Natural killer cell (primary cell): ENCODE data around the gene COL19A1. TPM values are rescaled to one million over a fixed set of nuclear protein-coding genes. Genes with fewer than 3 reads are reported as not detected.
"Not testable (repeated sequence)": the region's sequence is repeated elsewhere in the genome, so short reads cannot be mapped to it uniquely, and the experiment has no call there.

Experiments used
- ATAC-seq, 3 donors: fragments of 150-1000 bp in 2 of 3; fragments of 200-7000 bp in 1 of 3; cut with Tn5 transposase; 1 replicate in 1 of 3; 2 replicates in 2 of 3; pipeline ENCODE4 v1.10.0; 2021; ENCODE audit warnings: mild to moderate bottlenecking in 2 of 3, moderate library complexity in 2 of 3
- DNase-seq, 2 donors: peaks; one replicate each; pipeline versions ENCODE4 v3.0.0 to v3.0.0-alpha.2; 2013 to 2021; ENCODE audit warnings: mixed read lengths in 1 of 2
- H3K27ac ChIP-seq: one replicate; pipeline ENCODE4 v1.5.1; 2013; ENCODE audit warnings: mild to moderate bottlenecking, low read length
- H3K27me3 ChIP-seq: one replicate; pipeline ENCODE4 v1.6.1; 2013; ENCODE audit warnings: low read length; ENCODE audit not compliant: control insufficient read depth, insufficient read depth
- H3K36me3 ChIP-seq: one replicate; pipeline ENCODE4 v1.6.1; 2013; ENCODE audit warnings: low read length; ENCODE audit not compliant: control insufficient read depth, insufficient read depth
- H3K4me1 ChIP-seq: one replicate; pipeline ENCODE4 v1.6.1; 2013; ENCODE audit warnings: low read length; ENCODE audit not compliant: control insufficient read depth, insufficient read depth
- H3K4me3 ChIP-seq: one replicate; pipeline ENCODE4 v1.5.1; 2013; ENCODE audit warnings: low read length
- H3K9me3 ChIP-seq: one replicate; pipeline ENCODE4 v1.6.1; 2013; ENCODE audit warnings: low read length; ENCODE audit not compliant: control insufficient read depth, insufficient read depth
- H3K27ac Mint-ChIP-seq, 2 donors: one replicate each; pipeline ENCODE4 v1.8.0; 2022; ENCODE audit warnings: mild to moderate bottlenecking in 2 of 2, mixed read lengths in 2 of 2, moderate library complexity in 1 of 2
- H3K27me3 Mint-ChIP-seq, 2 donors: one replicate each; pipeline ENCODE4 v1.8.0; 2022; ENCODE audit warnings: low read depth in 2 of 2, mixed read lengths in 2 of 2
- H3K36me3 Mint-ChIP-seq: one replicate; pipeline ENCODE4 v1.8.0; 2022; ENCODE audit warnings: mixed read lengths
- H3K4me1 Mint-ChIP-seq, 2 donors: one replicate each; pipeline ENCODE4 v1.8.0; 2022; ENCODE audit warnings: mixed read lengths in 2 of 2
- H3K4me3 Mint-ChIP-seq: one replicate; pipeline ENCODE4 v1.8.0; 2022; ENCODE audit warnings: mild to moderate bottlenecking, moderate library complexity, mixed read lengths
- H3K9me3 Mint-ChIP-seq, 2 donors: one replicate each; pipeline ENCODE4 v1.8.0; 2022; ENCODE audit warnings: mixed read lengths in 2 of 2
- WGBS: methylation state at CpG from one replicate; pipeline ENCODE4 v1.1.7; 2013; ENCODE audit warnings: missing lambda C conversion rate; ENCODE audit not compliant: insufficient coverage; 5-methylcytosine and 5-hydroxymethylcytosine counted together
- intact Hi-C: fragments of 100-400 bp; cut with micrococcal nuclease; formaldehyde crosslinking; loops from one replicate; pipeline ENCODE4 v1.14.2; 2022
- total RNA-seq, 4 donors: library from RNA; stranded (reverse); fragments of 120-200 nt in 1 of 4; gene quantifications; one replicate each; pipeline versions ENCODE4 v1.2.3 to v1.2.4, GENCODE V29; 2013 to 2022
- TF ChIP-seq, protein P1 (sequence below): fragments of 200-600 bp; IDR thresholded peaks from one replicate; pipeline ENCODE4 v1.8.0; 2022; ENCODE audit warnings: antibody characterized with exemption

The COL19A1 gene
- total RNA-seq, 3 donors from 2014 or later (not counting 1 experiment from before 2014, with no cell fraction given), result 0.07 to 0.33 (median 0.18) TPM

DNA sequence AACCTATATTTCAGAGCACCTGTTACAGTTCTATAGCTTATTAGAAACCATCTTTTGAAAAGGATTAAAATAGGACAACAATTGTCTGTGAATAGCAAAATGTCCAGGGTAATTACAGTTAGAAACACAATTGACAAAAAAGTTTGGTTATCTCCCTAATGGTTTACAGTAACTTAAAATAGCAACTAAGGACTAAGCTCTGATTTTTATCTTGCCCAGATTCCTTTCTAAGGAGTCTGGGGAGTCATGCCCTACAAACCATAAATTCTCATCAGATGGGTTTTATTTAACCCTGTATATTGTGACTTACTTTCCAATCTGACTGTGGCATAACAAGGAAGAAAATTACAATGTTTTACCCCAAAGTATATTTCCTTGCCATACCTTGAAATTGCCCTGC is 26.9 kb downstream of the COL19A1 start:
- DNase-seq, H3K9me3 Mint-ChIP-seq, H3K4me3 ChIP-seq, H3K4me1 ChIP-seq, H3K36me3 ChIP-seq, H3K4me1 Mint-ChIP-seq, intact Hi-C loops, H3K27me3 Mint-ChIP-seq, ATAC-seq, H3K36me3 Mint-ChIP-seq, H3K4me3 Mint-ChIP-seq, H3K27ac ChIP-seq, H3K9me3 ChIP-seq, H3K27me3 ChIP-seq, H3K27ac Mint-ChIP-seq: not testable (repeated sequence)

DNA sequence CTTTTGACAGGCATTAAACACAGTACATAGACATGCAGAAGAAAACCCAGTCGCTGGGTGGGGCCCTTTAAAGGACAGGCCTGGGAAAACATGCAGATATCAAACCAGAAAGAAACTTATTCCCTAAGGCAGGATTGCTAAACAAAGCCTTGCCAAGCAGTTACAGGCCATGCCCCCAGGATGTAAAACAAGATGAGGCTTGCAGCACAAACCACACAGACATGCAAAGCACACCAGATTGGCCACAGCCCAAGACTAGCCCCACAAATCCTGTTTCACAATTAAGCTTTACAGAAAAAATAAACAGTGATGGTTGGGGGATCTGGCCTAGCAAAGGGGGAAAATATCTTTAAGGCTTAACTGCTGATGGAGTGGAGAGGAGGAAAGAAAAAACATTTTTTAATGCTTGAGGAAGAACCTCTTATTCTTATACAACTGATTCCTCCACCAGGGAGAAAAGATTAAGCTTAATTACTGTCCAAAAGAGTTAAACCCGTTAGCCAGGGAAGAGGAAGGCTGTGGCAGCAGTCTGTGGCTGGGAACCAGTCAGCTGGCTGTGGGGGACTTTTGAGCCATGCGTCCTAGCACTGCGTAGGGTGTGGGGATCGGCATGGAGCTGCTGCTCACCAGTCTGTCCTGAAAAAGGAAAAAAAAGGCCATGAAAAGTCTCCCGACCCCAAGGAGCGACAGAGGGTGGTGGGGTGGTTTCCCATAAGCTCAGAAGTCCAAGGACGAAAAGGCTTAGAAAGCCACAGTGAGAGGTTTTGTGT is 28.4 kb downstream of the COL19A1 start:
- Histone ChIP-seq H3K27ac (no peak overlapping the region), H3K36me3 (no peaks in the 10 kb centered on the region), H3K4me1 (no peaks in the 10 kb centered on the region), H3K9me3 (no peaks in the 10 kb centered on the region), H3K4me3 (no peak overlapping the region), H3K27me3 (no peaks in the 10 kb centered on the region)
- Mint-ChIP-seq H3K36me3 (no peaks in the 10 kb centered on the region), H3K4me3 (no peak overlapping the region), H3K27me3 (no peaks in the 10 kb centered on the region), H3K9me3 (peaks cover 0 to 4% of the 10 kb centered on the region in 2 donors), H3K27ac (no peak overlapping the region), H3K4me1 (no peaks in the 10 kb centered on the region)
- TF ChIP-seq, protein P1, sequence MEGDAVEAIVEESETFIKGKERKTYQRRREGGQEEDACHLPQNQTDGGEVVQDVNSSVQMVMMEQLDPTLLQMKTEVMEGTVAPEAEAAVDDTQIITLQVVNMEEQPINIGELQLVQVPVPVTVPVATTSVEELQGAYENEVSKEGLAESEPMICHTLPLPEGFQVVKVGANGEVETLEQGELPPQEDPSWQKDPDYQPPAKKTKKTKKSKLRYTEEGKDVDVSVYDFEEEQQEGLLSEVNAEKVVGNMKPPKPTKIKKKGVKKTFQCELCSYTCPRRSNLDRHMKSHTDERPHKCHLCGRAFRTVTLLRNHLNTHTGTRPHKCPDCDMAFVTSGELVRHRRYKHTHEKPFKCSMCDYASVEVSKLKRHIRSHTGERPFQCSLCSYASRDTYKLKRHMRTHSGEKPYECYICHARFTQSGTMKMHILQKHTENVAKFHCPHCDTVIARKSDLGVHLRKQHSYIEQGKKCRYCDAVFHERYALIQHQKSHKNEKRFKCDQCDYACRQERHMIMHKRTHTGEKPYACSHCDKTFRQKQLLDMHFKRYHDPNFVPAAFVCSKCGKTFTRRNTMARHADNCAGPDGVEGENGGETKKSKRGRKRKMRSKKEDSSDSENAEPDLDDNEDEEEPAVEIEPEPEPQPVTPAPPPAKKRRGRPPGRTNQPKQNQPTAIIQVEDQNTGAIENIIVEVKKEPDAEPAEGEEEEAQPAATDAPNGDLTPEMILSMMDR, result no peak
- no peak for ATAC-seq
- no peak for DNase-seq
- intact Hi-C loops, result no loop called here
- WGBS, result 92% methylated on average over 8 of the region's 8 CpGs

DNA sequence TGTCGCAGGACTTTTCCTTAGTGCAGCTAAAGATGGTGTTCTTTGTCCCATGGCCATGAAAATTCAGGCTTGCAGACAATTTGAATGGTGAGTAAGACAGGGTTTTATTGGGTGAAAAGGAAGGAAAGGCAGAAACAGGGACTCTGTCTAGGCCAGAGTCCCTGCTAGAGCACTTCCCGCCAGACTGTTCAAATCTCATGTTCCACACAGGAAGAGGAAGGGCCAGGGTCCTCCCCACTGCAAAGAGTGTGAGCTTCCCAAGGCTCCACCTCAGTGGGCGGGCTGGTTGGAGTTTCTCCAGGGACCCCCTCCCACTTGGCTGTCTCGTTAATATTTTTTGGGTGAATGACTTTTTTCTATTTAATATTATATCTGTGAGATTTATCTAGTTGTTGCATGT is 29.0 kb downstream of the COL19A1 start:
- Mint-ChIP-seq H3K4me1 (no peaks in the 10 kb centered on the region), H3K9me3 (no peaks in the 10 kb centered on the region), H3K27ac (no peak overlapping the region), H3K4me3 (no peak overlapping the region), H3K27me3 (no peaks in the 10 kb centered on the region), H3K36me3 (no peaks in the 10 kb centered on the region)
- Histone ChIP-seq H3K27me3 (no peaks in the 10 kb centered on the region), H3K4me1 (no peaks in the 10 kb centered on the region), H3K9me3 (no peaks in the 10 kb centered on the region), H3K36me3 (no peaks in the 10 kb centered on the region), H3K27ac (no peak overlapping the region), H3K4me3 (no peak overlapping the region)
- DNase-seq (no peak), ATAC-seq (no peak)
- TF ChIP-seq, protein P1, result no peak
- intact Hi-C loops, result no loop called here
- 97% methylated on average over 2 of the region's 4 CpGs for WGBS

DNA sequence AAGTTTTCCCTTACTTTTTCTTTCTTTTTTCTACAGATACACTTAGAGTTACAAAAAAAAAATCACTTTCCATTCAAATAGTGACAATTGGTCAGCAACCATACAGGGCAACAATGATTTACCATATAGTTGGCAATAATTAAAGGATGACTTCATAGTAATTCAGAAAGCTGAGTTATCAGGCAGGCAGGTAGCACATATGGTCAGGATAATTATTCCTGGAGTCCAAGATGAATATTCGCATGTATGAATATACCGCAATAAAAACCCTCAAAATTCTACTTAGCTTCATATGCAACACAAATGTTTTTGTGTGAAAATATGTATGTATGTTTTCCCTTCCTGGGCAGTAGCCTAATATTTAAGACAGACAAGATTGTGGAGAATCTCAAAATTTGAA is 34.5 kb downstream of the COL19A1 start:
- H3K36me3 Mint-ChIP-seq, result no peaks in the 10 kb centered on the region
- DNase-seq (no peak), ATAC-seq (no peak)
- no peaks in the 10 kb centered on the region for H3K27me3 Mint-ChIP-seq
- no peak overlapping the region for H3K4me3 Mint-ChIP-seq
- WGBS, result no CpG with 5 or more reads among the region's 2 CpGs
- Histone ChIP-seq H3K27ac (no peak overlapping the region), H3K27me3 (no peaks in the 10 kb centered on the region), H3K9me3 (no peaks in the 10 kb centered on the region), H3K4me3 (no peak overlapping the region), H3K4me1 (no peaks in the 10 kb centered on the region), H3K36me3 (no peaks in the 10 kb centered on the region)
- H3K27ac Mint-ChIP-seq, result no peak overlapping the region
- intact Hi-C loops, result no loop called here
- no peaks in the 10 kb centered on the region for H3K4me1 Mint-ChIP-seq
- H3K9me3 Mint-ChIP-seq, result no peaks in the 10 kb centered on the region
- TF ChIP-seq, protein P1, result no peak
